Hepatic stellate cell (primary cell): ENCODE results near the gene TNFSF12.
A peak's percentile ranks its signal among the peaks of the same experiment; 100 is the strongest.
"Not testable (repeated sequence)": the region's sequence is repeated elsewhere in the genome, so short reads cannot be mapped to it uniquely, and the experiment has no call there.

Experiments
- DNase-seq: peaks from one replicate; pipeline ENCODE4 v3.0.0; 2011; ENCODE audit warnings: low spot score

TNFSF12 gene

GRCh38 chr17:7587420-7588151, 38.7 kb downstream of the TNFSF12 start:
- DNase-seq, result peak; percentile 94

GRCh38 chr17:7588553-7589203, 39.8 kb downstream of the TNFSF12 start:
- no peak for DNase-seq

GRCh38 chr17:7589204-7589868, 40.5 kb downstream of the TNFSF12 start:
- peak; percentile 89 for DNase-seq

GRCh38 chr17:7589891-7590691, 41.2 kb downstream of the TNFSF12 start, which contains the start of gene SOX15:
Gene SOX15, minus strand, starts transcription at chr17:7590094. Its CDS starts 418 bp downstream, at chr17:7589676.
- peak; percentile 55 for DNase-seq

GRCh38 chr17:7590743-7591142, 41.9 kb downstream of the TNFSF12 start:
- DNase-seq, result peak; percentile 79

GRCh38 chr17:7591596-7591995, 42.7 kb downstream of the TNFSF12 start:
- no peak for DNase-seq

GRCh38 chr17:7592422-7593021, 43.7 kb downstream of the TNFSF12 start:
- no peak for DNase-seq

- DNase-seq, result no peak
These were observed 44.4 kb downstream of the TNFSF12 start for GRCh38 chr17:7593296-7593695.

- DNase-seq, result not testable (repeated sequence)
These were observed 48.7 kb downstream of the TNFSF12 start for GRCh38 chr17:7597561-7597960.

- no peak for DNase-seq
These were observed 57.4 kb downstream of the TNFSF12 start for GRCh38 chr17:7606280-7606679.
